Right lobe of liver (tissue), 6 donors: ENCODE measurements around the gene VPS35L. TPM values are rescaled to one million over a fixed set of nuclear protein-coding genes. Genes with fewer than 3 reads are reported as not detected.

Source experiments
- ATAC-seq, 4 donors: fragments of 200-7000 bp; cut with Tn5 transposase; one replicate each; pipeline ENCODE4 v1.9.1; 2020; ENCODE audit warnings: mild to moderate bottlenecking in 4 of 4, moderate library complexity in 4 of 4
- DNase-seq, 3 donors: peaks; one replicate each; pipeline ENCODE4 v3.0.0-alpha.2; 2020
- H3K27ac ChIP-seq, 3 donors: fragments of 200-600 bp; one replicate each; pipeline ENCODE4 v1.8.0; 2022
- H3K27me3 ChIP-seq, 2 donors: fragments of 200-600 bp; one replicate each; pipeline ENCODE4 v1.8.0; 2022
- H3K36me3 ChIP-seq, 4 donors: fragments of 200-600 bp; sonication (generic) in 1 of 4; one replicate each; pipeline versions ENCODE4 v1.5.1 to v1.8.0; 2017 to 2022; ENCODE audit warnings: control low read depth in 1 of 4
- H3K4me1 ChIP-seq, 4 donors: fragments of 200-600 bp; sonication (generic) in 1 of 4; one replicate each; pipeline versions ENCODE4 v1.5.1 to v1.8.0; 2017 to 2022; ENCODE audit warnings: control low read depth in 1 of 4
- H3K4me3 ChIP-seq, 3 donors: fragments of 200-600 bp; one replicate each; pipeline ENCODE4 v1.8.0; 2022
- H3K9me3 ChIP-seq, 4 donors: fragments of 200-600 bp; sonication (generic) in 1 of 4; one replicate each; pipeline versions ENCODE4 v1.5.1 to v1.8.0; 2017 to 2022; ENCODE audit warnings: control low read depth in 1 of 4
- CTCF ChIP-seq, 4 donors: fragments of 200-600 bp in 3 of 4; fragments of 450-650 bp in 1 of 4; IDR thresholded peaks; one replicate each; pipeline versions ENCODE4 v1.5.1 to v1.8.0; 2016 to 2022; ENCODE audit warnings: antibody characterized with exemption in 4 of 4, mild to moderate bottlenecking in 2 of 4
- POLR2A ChIP-seq: fragments of 450-650 bp; IDR thresholded peaks from one replicate; pipeline ENCODE4 v1.6.1; 2017; ENCODE audit warnings: antibody characterized with exemption, mild to moderate bottlenecking
- WGBS: methylation state at CpG from one replicate; pipeline ENCODE4 v1.1.6; 2018; ENCODE audit warnings: low coverage, low lambda C conversion rate; ENCODE audit not compliant: insufficient coverage; ENCODE audit errors: missing lambda C conversion rate; 5-methylcytosine and 5-hydroxymethylcytosine counted together
- intact Hi-C, 2 donors: fragments of 100-400 bp; cut with DNase I; formaldehyde crosslinking; loops; one replicate each; pipeline versions ENCODE4 v1.11.2 to v1.14.1; 2022
- total RNA-seq, 6 experiments: library from RNA; depleted of rRNA in 2 of 6; stranded (reverse); fragments of >200 nt in 2 of 6; fragmentation: NEBNext Ultra II Directional in 3 of 6; extraction: Animal tissue kit (Norgen Biotek cat#: 25700) in 3 of 6; gene quantifications; one replicate each; pipeline versions ENCODE4 v1.1.0 to v1.2.4, GENCODE V29; 2016 to 2023
- donor health status: DM: no; HTN: yes; CAD: no.
- donor health status: DM: no; HTN: no; CAD: no.
- donor health status: DM: no; HTN: no; CAD: no.
- donor health status: DM: no; HTN: yes; CAD: no.
- donor health status: DM: no; HTN: yes; CAD: no.

VPS35L gene
- total RNA-seq, 6 experiments from 2014 or later = 19.3 to 24.3 (median 20.4) TPM

GRCh38 chr16:19523184-19523558 is 32.3 kb upstream of the VPS35L start:
- TF ChIP-seq CTCF (IDR thresholded peaks at IDR 0.05) (no peak), POLR2A (no peak)
- intact Hi-C loops = no loop called here
- DNase-seq = peak in 1 of 3 donors; percentile 20
- Histone ChIP-seq H3K27ac (no peak overlapping the region), H3K36me3 (no peaks in the 10 kb centered on the region), H3K4me1 (no peaks in the 10 kb centered on the region), H3K27me3 (no peaks in the 10 kb centered on the region), H3K9me3 (no peaks in the 10 kb centered on the region), H3K4me3 (no peak overlapping the region)
- no peak for ATAC-seq
- 56% methylated on average over 16 of the region's 18 CpGs for WGBS

- Histone ChIP-seq H3K27me3 (no peaks in the 10 kb centered on the region), H3K9me3 (no peaks in the 10 kb centered on the region), H3K4me3 (peak within 1 kb of the TSS; percentile 74 to 90 (median 83)), H3K4me1 (no peaks in the 10 kb centered on the region), H3K36me3 (peaks cover 0 to 2% (median 0%) of the 10 kb centered on the region in 4 donors), H3K27ac (peak within 1 kb of the TSS in 1 of 3 donors; percentile 13)
- ATAC-seq (peak; percentile 88 to 94 (median 92)), DNase-seq (peak; percentile 98 to 99 (median 98))
- TF ChIP-seq CTCF (IDR thresholded peaks at IDR 0.05) (no peak), POLR2A (peak; percentile 46)
- intact Hi-C loops = no loop called here
- 1% methylated on average over 17 of the region's 51 CpGs for WGBS
Observed at GRCh38 chr16:19523559-19524355, 31.7 kb upstream of the VPS35L start, which contains the start of gene CCP110. CCP110 (plus strand) TSS chr16:19523942; CDS start chr16:19527882, 3,940 bp downstream.

GRCh38 chr16:19524356-19524615 is 31.2 kb upstream of the VPS35L start:
- Histone ChIP-seq H3K9me3 (no peaks in the 10 kb centered on the region), H3K27ac (peak overlapping the region in 1 of 3 donors; percentile 13), H3K4me1 (no peaks in the 10 kb centered on the region), H3K27me3 (no peaks in the 10 kb centered on the region), H3K4me3 (peak overlapping the region; percentile 74 to 90 (median 83)), H3K36me3 (peaks cover 0 to 2% (median 0%) of the 10 kb centered on the region in 4 donors)
- no peak for ATAC-seq
- TF ChIP-seq POLR2A = no peak
- no peak for TF ChIP-seq CTCF (IDR thresholded peaks at IDR 0.05)
- WGBS = 7% methylated on average over 3 of the region's 11 CpGs
- intact Hi-C loops = no loop called here
- no peak for DNase-seq

- Histone ChIP-seq H3K36me3 (peaks cover 0 to 2% (median 0%) of the 10 kb centered on the region in 4 donors), H3K27me3 (no peaks in the 10 kb centered on the region), H3K4me3 (peak overlapping the region; percentile 74 to 90 (median 83)), H3K9me3 (no peaks in the 10 kb centered on the region), H3K4me1 (no peaks in the 10 kb centered on the region), H3K27ac (peak overlapping the region in 1 of 3 donors; percentile 13)
- 37% methylated on average over 19 of the region's 19 CpGs for WGBS
- intact Hi-C loops = no loop called here
- ATAC-seq (no peak), DNase-seq (no peak)
- no peak for TF ChIP-seq POLR2A
- no peak for TF ChIP-seq CTCF (IDR thresholded peaks at IDR 0.05)
Observed at GRCh38 chr16:19524616-19525384, 30.7 kb upstream of the VPS35L start.
